Measurements from ENCODE around the gene ACSS1.

ACSS1 gene

DNA sequence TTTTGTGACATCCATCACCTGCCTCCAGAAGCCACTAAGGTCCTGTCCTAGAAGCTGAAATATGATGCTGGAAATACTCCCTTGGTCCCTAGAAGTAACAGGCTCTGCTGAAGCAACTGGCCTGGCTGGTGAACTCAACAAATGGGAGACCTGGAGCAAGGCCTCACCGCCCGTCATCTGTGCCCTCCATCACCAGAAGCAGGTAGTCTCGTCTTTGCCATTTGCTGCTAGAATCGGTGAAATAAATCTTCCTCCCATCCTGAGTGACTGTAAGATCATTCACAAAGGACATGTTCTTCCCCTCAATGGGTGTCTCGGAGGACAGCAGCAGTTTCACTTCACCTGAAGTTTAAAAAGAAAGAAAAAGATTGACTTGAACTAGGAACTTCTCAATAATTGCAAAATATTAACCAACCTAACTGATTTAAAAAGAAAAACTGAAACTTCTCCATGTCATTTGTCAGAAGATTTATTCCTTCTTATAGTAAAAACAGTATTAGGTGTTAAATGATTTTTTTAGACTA, 87.8 kb downstream of the ACSS1 start:
- no peak for DNase-seq

DNA sequence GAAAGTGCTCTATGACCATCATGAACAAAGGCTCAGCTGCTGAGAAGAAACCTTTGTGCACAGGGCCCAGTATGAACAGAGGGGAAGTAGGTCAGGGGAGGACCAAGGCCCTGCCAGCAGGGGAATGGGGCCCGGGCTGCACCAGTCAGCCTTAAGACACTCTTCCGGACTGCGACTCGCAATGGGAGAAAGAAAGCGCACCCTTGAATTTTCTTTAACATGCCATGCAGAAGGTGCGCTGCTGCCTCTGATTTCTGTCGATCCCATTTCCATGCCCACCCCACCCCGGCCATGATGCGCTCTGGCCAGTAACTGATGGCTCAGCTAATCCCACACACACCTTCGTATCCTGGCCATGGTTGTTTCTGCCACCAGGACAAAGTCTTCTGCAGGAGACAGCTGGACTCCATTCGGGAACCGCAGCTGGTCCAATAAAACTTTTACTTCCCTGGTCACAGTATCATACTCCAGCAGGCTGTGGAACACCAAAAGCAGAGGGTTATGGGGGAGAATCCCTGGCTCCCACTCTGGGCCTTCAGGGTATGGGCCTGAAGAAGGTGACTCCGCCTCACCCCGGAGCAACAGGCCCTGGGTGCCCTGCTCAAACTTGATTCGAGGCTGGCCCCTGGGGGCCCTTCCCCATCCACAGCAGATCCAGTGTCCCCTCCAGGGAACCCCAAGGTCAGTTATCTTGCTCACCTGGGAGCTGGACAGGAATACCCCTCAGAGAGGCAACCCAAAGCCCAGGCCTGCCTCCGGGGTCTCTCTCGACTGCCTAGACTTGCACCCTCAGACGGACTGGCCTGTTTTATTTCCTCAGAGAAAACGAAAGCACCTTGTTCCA, 88.5 kb downstream of the ACSS1 start:
- DNase-seq, result no peak

DNA sequence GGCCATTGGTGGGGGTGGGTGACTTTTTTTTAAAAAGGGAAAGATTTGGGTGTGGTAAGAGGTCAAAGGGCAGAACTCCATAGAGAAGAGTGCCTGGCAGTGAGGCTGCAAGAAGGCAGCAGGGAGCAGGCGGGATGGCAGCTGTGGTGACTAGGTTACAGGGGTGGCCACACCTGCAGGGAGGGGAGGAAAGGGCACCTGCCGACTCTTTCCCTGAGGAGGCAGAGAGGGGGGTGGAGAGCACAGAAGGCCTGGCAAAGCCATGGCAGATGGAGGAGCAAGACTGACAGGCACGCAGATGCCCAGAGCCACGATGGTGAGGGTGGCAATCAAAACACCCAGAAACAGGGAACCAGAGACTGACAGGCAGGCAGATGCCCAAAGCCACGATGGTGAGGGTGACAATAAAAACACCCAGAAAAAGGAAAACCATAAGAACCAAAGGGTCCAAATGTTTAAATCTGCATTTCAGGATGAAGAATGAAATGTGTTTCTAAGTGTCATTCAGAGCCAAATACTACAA, 89.6 kb downstream of the ACSS1 start:
- peak in 2 of 3 experiments; percentile 36 to 73 for DNase-seq

DNA sequence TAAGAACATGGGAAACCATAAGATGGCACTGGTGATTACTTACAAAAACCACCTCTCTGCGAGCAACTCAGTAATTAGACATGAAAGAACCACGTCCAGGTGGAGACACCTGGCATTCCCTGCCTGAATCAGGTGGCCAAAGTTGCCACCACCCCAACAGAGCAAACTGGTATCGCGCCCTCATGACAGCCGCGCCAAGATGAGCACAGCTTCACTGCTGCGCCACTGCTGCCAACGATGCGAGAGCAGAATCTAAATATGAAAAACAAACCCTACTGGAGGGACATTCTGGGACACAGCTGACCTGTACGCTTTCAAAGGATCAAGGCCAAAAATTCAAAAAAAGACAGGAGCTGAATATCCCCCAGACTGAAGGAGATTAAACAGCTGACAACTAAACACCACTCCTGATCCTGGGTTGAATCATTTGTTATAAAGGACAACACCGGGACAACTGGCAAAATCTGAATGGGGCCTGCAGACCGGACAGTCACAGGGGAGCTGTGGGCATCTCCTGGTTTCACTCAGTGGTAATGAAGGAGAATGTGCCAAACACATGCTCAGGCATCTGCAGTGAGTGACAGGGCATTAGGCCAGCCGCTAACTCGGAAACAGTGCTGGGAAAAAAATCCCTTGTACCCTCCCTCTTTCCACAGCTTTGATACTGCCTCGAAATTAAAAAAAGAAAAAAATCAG, 91.5 kb downstream of the ACSS1 start:
- DNase-seq, result no peak

DNA sequence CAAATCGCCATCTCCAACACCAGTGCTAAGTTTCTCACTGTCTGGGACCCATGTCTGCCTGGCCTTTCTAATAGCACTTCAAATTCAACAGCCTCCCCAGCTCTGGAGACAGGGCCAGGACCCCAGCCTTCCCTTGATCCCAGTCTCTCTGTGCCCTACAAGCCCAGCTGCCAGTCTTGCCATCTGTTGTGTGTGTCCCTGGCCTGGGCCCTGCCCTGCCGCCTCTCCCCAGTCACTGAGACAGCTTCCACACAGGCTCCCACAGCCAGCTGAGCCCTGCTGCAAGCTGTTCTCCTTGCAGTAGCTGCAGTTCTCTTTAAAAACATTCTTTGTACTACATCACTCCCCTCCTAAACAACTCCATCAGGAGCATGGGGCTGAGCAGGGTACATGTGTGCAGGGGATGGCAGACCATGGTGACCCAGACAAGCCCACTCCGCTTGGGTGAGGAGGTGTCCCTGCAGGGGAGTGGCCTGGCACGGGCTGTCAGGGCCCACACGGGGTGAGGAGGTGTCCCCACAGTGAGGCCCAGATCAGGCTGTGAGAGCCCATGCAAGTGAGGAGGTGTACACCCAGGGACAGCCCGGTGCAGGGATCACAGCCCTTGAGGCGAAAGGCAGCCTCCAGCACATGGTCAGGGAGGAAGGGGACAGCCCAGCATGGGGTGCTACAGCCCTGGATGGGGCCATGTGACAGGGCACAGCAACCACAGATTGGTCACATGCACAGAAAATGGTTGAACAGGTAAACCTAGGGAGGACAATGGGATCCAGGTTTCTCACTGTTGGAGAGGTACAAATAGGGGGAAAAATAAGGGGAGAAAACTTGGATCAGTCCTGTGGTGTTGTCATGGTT, 92.6 kb downstream of the ACSS1 start:
- DNase-seq, result no peak

DNA sequence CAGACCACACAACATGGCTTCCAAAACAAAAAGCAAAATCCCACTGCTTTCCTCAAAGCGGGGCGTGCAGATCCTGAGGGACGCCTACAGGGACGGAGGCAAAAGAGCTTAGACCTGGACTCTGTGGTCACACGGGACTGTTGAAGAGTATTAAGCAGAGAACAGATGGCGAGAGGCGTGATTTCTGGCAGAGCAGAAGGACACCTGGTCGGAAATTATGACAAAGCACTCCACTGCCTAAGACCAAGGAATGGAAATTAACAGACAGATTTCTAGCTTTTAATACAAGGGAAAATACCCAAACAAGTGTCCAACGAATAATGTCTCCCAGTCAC, 93.5 kb downstream of the ACSS1 start:
- DNase-seq, result no peak

DNA sequence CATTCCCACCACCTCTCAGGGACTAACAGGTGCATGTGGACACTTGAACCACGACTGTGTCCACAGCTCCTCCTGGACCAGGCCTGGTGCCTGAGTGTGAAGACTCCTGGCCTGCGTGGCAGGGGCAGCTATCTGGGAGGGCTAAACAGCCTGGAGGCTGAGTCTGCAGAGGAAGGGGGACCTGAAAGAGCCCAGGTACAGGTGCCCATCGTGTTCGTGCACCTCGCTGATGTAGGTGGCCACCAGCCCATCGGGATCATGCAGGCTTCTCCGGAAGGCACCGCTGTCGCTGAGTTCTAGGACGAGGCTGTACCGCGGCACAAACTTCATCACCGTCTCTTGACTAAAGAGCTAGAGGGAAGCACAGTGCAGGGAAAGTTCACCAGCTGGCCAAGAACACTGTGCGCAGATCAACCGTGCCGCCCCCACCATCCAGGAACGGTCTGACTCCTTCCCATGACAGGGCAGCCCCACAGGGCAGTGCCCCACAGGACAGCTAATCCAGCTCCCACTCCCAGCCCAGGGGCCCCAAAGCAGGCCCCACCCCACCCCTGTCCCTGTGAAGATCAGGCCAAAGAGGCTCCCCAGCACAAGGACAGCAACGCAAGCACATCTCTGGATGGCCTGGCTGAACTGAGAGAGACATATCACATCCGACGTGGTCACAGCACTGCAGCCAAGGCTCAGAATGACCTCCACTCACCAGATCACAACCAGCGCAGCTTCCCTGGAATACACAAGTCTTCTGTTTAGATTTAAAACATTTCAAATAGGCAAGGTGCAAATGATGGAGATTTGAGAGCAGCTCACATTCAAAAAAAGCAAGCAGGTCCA, 94.0 kb downstream of the ACSS1 start:
- DNase-seq, result no peak

DNA sequence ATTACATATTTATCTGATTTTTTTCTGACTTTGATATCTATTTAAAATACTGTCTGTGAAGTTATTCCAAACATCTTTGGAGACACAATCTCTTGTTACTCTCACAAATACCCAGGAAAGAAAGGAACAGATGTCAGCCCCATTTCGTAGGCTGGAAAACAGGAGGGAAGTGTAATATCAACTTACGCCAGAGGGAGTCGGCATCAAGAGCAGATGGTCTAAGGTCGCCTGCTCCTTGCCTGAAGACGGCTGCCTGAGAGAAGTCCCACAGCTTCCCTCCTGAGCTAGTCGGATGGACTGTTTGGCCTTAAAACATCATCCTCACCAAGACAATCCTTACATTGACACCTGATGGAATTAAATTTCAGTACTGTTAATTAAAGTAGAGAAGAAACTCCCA, 95.4 kb downstream of the ACSS1 start:
- DNase-seq, result no peak

DNA sequence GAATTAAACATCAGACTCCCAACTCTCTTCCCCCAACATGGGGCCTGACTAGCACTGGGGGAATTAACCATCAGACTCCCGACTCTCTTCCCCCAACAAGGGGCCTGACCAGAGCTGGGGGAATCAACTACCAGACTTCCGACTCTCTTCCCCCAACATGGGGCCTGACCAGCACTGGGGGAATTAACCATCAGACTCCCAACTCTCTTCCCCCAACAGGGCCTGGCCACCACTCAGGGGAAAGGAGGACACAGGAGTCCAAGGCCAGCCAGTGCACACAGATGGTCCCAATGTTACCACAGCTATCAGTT, 95.8 kb downstream of the ACSS1 start:
- no peak for DNase-seq

DNA sequence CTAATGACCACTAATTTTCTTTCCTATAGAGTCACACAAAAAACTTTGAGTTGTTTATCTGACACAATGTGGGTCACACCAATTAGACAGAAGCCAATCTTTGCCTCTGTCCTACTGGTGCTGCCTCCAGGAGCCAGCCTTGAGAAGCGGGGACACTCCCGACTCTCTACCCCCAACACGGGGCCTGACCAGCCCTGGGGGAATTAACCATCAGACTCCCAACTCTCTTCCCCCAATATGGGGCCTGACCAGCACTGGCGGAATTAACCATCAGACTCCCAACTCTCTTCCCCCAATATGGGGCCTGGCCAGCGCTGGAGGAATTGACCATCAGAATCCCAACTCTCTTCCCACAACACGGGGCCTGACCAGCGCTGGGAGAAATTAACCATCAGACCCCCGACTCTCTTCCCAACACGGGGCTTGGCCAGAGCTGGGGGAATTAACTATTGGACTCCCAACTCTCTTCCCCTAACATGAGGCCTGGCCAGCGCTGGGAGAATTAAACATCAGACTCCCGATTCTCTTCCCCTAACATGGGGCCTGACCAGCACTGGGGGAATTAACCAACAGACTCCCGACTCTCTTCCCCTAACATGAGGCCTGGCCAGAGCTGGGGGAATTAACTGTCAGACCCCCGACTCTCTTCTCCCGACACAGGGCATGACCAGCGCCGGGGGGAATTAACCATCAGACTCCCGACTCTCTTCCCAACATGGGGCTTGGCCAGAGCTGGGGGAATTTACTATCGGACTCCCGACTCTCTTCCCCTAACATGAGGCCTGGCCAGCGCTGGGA, 96.4 kb downstream of the ACSS1 start:
- DNase-seq, result no peak

DNA sequence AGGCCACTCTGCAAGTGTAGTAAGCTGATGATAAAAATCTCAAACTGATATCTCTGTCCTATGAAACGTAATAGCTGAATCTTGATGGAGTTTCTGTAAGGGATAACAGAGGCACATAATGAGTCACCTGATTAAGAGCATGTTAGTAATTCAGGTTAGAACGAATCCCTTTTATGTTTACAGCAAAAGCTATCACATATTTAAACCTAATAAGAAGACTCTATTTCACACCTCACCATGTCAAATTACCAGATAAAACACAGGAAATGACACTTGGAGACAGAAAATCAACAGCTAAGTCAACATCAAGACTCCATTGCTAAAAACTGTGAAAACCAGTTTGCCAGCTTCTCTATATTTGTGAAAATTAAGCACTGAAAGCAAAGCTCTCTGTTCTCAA, 97.1 kb downstream of the ACSS1 start:
- peak in 1 of 3 experiments; percentile 57 for DNase-seq

DNA sequence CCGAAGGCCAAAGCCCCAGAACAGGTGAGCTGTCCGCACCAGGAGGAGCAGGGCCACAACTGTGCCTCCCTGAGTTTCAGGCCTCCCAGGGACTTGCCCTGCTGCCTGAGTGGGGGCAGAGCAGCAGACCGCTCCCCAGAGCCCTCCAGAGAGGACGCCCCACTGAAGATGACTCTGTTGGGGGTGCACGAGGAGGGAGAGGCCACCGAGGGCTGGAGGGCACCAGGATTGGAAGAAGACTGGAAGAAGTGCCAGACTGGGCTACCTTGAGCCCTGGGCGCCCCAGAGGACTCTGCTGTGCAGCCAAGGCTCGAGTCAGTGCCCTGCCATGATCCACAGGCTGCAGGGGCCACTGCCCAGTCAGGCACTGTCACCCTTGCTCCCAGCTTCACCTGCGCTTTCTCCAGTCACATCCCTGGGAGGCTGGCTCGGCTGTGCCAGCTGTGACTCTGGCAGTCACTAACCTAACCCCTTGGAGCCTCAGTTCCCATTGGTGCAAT, 97.6 kb downstream of the ACSS1 start:
- DNase-seq, result no peak

DNA sequence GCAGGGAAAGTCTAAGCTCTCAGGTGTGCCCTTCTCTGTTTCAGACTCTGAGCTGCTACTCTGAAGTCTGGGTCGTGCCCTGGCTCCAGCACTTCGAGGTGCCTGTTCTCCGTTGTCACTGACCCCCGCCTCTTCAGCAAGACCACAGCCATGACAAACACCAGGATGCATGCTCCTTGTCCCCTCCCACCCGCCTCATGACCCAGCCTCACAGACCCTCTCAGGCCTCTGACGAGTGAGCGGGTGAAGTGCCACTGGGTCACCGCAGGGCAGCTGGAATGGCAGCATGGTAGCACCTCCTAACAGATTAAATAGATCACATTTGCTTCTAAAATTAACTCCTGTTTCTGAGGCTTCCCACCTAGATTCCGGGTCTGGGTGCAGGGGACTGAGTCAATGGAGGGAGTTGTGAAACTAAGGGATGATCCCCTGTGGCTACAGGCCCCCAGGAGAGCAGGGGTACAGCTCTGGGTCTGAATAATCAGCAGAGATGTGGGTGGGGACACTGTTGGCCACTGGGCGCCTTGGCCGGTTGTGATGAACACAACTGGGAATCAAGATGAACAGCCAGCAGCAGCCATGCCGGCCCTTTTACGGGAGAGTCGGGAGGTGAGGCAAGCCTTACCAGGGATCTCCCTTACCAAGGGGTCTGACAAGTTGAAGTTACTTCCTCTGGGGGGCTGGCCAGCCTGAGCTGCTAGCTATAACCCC, 98.2 kb downstream of the ACSS1 start:
- no peak for DNase-seq

DNA sequence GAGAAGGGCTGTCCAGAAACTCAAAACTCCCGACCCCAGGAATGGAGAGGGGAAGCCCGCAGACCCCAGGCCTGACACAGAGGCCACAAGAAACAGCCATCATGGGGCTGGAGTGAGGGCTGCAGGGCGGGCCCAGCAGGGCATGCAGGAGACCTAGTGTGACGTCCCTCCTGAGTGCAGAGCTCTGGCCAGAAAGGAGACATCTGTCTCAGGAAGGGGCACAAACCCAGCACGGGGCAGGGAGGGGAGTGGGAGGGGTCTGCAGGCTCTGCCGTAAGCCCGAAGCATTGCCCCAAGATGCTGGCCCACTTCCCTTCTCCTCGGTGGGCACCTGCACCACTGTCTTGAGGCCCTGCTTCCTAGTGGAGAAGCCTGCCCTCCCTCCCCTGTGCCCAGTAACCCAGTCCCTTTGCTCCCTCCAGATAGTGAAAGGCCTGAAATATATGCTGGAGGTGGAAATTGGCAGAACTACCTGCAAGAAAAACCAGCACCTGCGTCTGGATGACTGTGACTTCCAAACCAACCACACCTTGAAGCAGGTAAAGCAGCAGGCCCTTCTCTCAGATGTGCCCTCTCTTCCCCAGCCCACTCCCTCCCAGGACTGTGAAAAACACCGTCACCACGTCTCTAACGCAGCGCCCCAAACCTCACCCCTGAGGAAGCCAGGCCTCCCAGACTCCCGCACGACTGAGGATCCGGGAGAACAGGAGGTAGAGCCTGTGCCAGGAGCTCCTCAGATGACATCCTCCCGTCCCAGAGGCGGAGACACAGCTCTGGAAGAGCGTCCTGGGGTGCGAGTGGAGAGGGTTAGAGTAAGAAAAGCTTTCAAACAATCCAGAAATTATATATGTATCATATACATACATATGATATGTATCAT, 99.2 kb downstream of the ACSS1 start:
- DNase-seq, result no peak

DNA sequence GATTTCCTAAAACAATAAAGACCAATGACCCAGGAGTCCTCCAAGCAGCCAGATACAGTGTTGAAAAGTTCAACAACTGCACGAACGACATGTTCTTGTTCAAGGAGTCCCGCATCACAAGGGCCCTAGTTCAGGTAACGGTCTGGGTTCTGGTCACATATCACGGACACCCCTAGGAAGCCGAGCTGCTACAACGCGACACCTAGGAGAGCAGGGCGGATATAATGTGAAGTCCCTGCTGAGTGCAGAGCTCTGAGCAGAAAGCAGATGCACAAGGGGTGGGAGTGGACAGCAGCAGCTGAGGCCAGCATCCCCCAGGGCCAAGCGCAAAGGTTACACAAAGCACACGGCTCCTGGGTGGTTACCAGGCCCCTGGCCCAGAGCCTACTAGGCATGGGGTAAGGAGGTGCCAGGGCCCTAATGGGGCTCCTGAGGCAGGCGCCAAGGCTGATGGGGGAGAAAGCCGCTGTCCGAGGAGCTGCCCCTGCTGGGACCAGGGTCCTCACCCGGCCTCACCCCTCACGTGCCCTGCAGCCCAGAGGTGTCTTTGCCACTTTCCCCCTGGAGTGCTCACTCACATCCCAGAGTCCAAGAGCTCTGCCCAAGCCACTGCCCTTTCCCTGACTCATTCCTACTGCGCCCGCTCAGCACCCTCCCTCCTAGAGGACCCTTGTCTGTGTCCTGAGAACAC, 100.5 kb downstream of the ACSS1 start:
- no peak for DNase-seq

All from NCI-H1417 (cell line).